GM12875 (cell line): Measurements from ENCODE around the gene LIPA.

ENCODE experiments used
- H3K4me3 ChIP-seq: one replicate; pipeline ENCODE4 v1.5.1; 2011; ENCODE audit warnings: low read depth, low read length, control low read depth
- TF ChIP-seq, protein P1 (sequence below): IDR thresholded peaks from 2 replicates; pipeline ENCODE4 v1.5.1; 2011; ENCODE audit warnings: low read depth, mild to moderate bottlenecking, control low read depth, inconsistent platforms, low read length, moderate library complexity, borderline replicate concordance; ENCODE audit not compliant: insufficient read depth

Gene LIPA

DNA sequence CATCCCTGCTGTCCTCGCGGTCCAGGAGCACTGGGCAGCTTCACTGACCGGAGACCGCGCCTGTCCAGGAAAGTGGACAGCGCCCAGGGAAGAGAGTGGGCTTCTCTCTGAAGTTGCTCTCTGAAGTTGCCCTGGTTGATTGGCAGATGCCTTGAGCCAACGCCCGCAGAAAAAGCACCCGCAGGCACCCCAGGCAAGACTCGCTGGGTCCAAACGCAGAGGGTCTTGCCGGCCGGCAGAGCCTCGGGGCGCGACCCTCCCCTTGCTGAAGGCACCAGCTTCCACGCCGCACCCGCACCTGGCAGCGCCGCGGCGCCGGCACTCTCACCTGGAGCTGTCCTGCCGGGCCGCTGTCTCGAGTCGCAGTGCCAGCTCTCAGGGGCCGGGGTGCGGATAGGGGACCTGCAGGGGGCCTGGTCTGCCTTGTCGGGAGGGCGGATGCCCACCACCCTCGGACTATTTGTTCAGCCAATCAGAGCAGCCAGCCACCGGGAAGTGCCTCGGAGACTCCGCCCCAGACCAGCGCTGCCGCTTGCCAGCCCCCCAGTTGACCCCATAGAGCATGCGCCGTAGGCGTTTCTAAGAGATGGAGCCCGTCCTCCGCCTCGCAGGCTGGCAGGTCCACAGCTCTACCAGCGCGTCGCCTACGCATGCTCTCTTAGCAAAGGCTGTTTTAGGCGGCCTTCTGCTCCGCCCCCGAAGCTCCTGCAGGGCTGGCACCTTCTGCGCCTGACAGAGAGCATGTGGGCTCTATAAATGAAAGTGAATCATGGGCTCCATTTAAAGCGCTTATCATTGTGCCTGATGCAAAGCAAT is at the start of gene LIPA:
LIPA (minus strand) TSS at position 367 of the 816 bp plus-strand sequence. CDS start 4,127 bp downstream, outside the sequence.
- peak within 1 kb of the TSS; percentile 87 for H3K4me3 ChIP-seq
- TF ChIP-seq, protein P1, sequence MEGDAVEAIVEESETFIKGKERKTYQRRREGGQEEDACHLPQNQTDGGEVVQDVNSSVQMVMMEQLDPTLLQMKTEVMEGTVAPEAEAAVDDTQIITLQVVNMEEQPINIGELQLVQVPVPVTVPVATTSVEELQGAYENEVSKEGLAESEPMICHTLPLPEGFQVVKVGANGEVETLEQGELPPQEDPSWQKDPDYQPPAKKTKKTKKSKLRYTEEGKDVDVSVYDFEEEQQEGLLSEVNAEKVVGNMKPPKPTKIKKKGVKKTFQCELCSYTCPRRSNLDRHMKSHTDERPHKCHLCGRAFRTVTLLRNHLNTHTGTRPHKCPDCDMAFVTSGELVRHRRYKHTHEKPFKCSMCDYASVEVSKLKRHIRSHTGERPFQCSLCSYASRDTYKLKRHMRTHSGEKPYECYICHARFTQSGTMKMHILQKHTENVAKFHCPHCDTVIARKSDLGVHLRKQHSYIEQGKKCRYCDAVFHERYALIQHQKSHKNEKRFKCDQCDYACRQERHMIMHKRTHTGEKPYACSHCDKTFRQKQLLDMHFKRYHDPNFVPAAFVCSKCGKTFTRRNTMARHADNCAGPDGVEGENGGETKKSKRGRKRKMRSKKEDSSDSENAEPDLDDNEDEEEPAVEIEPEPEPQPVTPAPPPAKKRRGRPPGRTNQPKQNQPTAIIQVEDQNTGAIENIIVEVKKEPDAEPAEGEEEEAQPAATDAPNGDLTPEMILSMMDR, result no peak

DNA sequence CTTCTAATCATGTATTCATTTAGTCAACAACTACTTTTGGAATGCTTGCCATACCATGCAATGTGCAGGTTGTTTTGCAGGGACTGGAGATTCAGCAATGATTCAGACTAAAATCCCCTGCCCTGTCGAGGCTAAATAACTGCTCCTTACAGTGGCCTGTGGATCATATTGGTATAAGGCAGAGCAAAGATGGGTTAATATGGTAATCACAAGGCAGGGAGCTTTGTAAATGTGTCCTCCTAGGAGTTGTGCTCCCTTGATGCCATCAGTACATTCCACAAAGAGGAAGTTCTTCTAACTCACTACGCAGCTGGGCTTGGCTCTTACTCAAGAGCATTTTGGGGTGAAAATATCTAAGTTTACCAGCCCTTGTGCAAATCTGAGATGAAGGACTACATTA is 49.7 kb upstream of the LIPA start:
- TF ChIP-seq, protein P1, result no peak
- H3K4me3 ChIP-seq, result peak overlapping the region; percentile 48

DNA sequence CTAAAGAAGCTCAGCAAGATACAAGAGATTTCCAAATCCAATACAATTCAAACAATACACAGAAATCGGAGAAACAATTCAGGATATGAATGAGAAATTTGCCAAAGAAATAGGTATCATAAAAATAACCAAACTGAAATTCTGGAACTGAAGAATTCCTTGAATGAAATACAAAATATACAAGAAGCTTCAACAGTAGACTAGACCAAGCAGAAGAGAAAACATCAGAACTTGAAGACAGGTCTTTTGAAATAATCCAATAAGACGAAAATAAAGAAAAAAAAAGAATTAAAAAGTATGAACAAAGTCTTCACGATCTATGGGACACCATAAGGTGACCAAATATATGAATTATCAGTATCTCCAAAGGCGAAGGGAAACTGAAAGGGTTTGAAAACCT is 47.5 kb upstream of the LIPA start:
- TF ChIP-seq, protein P1, result no peak
- no peak overlapping the region for H3K4me3 ChIP-seq

DNA sequence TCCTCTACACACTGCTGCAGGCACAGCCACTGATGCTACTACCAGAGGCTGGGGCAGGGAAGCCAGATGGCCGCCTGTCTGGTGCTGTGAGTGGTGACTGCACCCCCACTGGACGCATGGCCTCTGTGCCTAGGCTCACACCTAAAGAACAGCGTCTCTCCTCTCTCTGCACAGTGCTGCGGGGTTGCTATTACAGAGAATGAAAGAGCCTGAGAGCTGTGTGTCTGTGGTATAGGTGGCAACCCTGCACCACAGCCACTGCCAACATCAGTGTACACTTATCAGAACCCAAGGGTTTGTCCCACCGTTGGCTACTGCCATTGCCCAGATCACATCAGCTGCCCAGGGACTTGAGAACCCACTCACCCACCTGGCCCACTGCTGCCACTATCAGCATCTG is 46.2 kb upstream of the LIPA start:
- H3K4me3 ChIP-seq, result no peak overlapping the region

DNA sequence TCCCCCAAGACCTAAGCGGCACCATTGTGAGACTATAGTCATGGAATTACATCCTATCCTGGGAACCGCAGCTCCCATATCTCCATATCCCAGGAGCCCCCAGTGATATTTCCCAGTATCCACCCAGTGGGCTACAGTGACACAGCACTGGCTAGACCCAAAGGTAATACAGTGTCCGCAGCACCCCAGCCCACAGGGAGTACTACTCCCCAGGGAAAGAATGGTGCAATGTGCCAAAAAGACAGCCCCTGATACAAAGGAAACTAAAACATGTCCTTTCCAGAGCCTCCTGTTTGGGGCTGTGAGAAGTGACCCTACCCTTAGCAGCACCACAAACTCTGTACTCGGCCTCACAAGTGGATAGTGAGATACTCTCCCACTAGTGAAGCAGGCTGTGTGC is 45.8 kb upstream of the LIPA start:
- H3K4me3 ChIP-seq, result no peak overlapping the region
- TF ChIP-seq, protein P1, result no peak

More for the DNA sequence above, 46.2 kb upstream of the LIPA start:
- TF ChIP-seq, protein P1, result no peak

DNA sequence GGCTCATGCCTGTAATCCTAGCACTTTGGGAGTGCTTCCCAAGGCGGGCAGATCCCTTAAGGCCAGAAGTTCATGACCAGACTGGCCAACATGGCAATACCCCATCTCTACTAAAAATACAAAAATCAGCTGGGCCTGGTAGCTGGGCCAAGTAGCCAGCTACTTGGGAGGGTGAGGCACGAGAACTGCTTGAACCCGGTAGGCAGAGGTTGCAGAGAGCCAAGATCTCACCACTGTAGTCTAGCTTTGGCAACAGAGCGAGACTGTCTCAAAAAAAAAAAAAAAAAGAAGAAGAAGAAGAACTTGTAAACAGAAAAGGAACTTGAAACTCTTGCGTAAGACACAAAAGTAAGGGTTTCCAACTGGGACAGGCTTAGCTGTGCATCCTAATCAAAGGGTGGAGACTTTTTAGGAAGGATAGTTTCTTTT is 44.7 kb upstream of the LIPA start:
- TF ChIP-seq, protein P1, result no peak
- H3K4me3 ChIP-seq, result no peak overlapping the region

DNA sequence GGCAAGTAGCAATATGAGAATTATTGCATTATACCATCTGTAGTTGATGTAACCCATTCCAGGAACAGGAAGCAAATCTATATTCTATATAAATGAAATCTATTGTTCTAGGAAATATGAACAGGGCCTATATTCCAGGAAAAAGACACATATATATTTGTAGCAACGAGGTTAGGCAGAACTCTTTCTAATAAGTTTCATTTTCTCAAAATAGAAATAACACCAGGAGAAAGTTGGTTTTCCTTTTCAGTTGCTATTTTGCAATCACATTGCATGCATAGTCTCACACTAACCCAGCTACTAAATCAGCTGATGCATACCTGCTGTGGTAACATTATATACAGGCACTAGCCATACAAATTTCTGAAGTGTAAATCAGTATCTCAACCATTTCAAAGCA is 44.0 kb upstream of the LIPA start:
- TF ChIP-seq, protein P1, result no peak
- H3K4me3 ChIP-seq, result no peak overlapping the region
